Parathyroid adenoma (tissue), 2 donors: ENCODE results near the gene HOXA13.

Source experiments
- H2AFZ ChIP-seq: fragments of 300-600 bp; sonication (generic); one replicate; pipeline ENCODE4 v1.7.0; 2017; ENCODE audit warnings: antibody characterized with exemption, mild to moderate bottlenecking
- H3K27ac ChIP-seq: fragments of 300-600 bp; sonication (generic); one replicate; pipeline ENCODE4 v1.7.0; 2017
- H3K27me3 ChIP-seq: fragments of 300-600 bp; sonication (generic); one replicate; pipeline ENCODE4 v1.7.0; 2017; ENCODE audit warnings: low read length; ENCODE audit not compliant: control insufficient read depth, insufficient read depth
- H3K36me3 ChIP-seq: fragments of 300-600 bp; sonication (generic); one replicate; pipeline ENCODE4 v1.7.0; 2017; ENCODE audit warnings: low read length; ENCODE audit not compliant: control insufficient read depth, insufficient read depth
- H3K4me1 ChIP-seq: fragments of 300-600 bp; sonication (generic); one replicate; pipeline ENCODE4 v1.7.0; 2017; ENCODE audit warnings: control low read depth
- H3K4me2 ChIP-seq: fragments of 300-600 bp; sonication (generic); one replicate; pipeline ENCODE4 v1.7.0; 2017; ENCODE audit warnings: low read length
- H3K4me3 ChIP-seq: fragments of 300-600 bp; sonication (generic); one replicate; pipeline ENCODE4 v1.7.0; 2017; ENCODE audit warnings: low read depth, low read length
- H3K79me2 ChIP-seq: fragments of 300-600 bp; sonication (generic); one replicate; pipeline ENCODE4 v1.7.0; 2017; ENCODE audit warnings: control low read depth
- H3K9ac ChIP-seq: fragments of 300-600 bp; sonication (generic); one replicate; pipeline ENCODE4 v1.7.0; 2017; ENCODE audit warnings: mild to moderate bottlenecking
- H3K9me3 ChIP-seq: fragments of 300-600 bp; sonication (generic); one replicate; pipeline ENCODE4 v1.7.0; 2017; ENCODE audit warnings: low read length; ENCODE audit not compliant: control insufficient read depth
- TF ChIP-seq, protein P1 (sequence below): fragments of 300-600 bp; sonication (generic); IDR thresholded peaks from one replicate; pipeline ENCODE4 v1.7.0; 2017; ENCODE audit warnings: antibody characterized with exemption, mild to moderate bottlenecking
- donor health status: primary hyperparathyroidism.

The HOXA13 gene

DNA sequence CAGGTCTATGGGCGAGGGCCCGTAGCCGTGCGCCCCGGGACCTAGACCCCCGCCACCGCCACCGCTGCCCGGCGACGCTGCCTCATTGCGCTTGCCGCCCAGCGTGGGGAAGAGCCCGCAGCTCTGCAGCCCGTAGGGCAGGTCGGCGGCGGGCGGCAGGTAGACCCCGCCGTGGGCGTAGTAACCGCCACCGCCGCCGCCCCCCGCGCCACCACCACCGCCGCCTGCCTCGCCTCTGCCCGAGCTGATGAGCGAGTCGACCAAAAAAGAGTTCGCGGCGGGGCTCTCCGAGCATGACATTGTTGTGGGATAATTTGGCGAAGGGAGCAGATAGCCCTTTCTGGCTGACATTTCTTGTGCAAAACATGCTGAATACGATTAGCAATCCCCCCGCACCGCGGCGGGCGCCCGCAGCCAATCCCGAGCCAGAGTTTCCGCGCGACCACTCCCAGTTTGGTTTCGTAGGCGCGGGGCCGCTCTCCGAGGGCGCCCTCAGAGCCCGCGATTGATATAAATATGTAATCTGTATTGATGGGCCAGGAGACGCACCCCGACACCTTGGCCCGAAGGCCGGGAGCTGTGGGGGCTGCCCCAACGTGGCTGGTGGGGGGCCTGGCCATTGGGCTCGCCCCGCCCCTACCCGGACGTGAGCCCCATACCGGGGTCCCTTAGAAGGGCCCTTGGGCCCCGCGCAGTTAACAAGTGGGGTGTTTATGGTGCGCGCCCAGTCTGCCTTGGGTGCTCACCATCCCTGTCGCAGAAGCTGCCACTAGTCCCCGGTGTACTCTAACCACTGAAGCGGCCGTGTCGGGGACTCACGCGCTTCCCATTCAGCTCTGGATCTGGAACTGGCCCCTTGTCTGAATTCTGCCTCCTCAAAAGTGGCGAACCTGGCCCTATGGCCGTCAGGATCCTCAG lies 25.7 kb downstream of the HOXA13 start, which contains the start of gene HOXA10:
Gene HOXA10, minus strand, starts transcription at position 365 of the 918 bp plus-strand sequence. Its CDS starts 14 bp downstream, at position 351.
- no peaks in the 10 kb centered on the region for H3K36me3 ChIP-seq
- H3K9ac ChIP-seq: no peak within 1 kb of the TSS
- H3K4me3 ChIP-seq: no peak within 1 kb of the TSS
- H3K4me2 ChIP-seq: peak within 1 kb of the TSS; percentile 44
- H2AFZ ChIP-seq: no peak within 1 kb of the TSS
- no peaks in the 10 kb centered on the region for H3K4me1 ChIP-seq
- peaks cover 44% of the 10 kb centered on the region for H3K27me3 ChIP-seq
- H3K27ac ChIP-seq: no peak within 1 kb of the TSS
- H3K9me3 ChIP-seq: no peaks in the 10 kb centered on the region
- H3K79me2 ChIP-seq: no peaks in the 10 kb centered on the region
- TF ChIP-seq, protein P1, sequence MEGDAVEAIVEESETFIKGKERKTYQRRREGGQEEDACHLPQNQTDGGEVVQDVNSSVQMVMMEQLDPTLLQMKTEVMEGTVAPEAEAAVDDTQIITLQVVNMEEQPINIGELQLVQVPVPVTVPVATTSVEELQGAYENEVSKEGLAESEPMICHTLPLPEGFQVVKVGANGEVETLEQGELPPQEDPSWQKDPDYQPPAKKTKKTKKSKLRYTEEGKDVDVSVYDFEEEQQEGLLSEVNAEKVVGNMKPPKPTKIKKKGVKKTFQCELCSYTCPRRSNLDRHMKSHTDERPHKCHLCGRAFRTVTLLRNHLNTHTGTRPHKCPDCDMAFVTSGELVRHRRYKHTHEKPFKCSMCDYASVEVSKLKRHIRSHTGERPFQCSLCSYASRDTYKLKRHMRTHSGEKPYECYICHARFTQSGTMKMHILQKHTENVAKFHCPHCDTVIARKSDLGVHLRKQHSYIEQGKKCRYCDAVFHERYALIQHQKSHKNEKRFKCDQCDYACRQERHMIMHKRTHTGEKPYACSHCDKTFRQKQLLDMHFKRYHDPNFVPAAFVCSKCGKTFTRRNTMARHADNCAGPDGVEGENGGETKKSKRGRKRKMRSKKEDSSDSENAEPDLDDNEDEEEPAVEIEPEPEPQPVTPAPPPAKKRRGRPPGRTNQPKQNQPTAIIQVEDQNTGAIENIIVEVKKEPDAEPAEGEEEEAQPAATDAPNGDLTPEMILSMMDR: no peak

DNA sequence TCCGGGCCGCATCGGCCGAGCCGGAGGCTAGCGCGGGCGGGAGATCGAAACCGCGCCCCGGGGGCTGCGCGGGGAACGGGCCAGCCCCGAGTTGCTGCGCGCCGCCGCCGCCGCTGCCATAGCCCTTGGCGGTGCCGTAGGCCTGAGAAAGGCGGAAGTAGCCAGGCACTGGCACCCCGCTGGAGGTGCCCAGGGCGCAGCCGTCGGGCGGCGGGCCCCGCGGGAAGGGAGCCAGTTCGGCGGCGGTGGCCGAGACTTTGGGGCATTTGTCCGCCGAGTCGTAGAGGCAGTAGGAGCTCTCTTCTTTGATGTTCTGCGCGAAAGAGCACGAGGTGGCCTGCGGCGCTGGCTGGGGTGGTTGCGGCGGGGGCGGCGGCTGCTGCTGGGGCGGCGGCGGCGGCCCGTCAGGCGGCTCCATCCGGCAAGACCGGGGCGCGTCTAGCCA lies 26.4 kb downstream of the HOXA13 start:
- Histone ChIP-seq H3K9ac (no peak overlapping the region), H3K36me3 (no peaks in the 10 kb centered on the region), H3K27me3 (peaks cover 46% of the 10 kb centered on the region), H3K4me3 (no peak overlapping the region), H3K4me2 (peak overlapping the region; percentile 44), H3K27ac (no peak overlapping the region), H2AFZ (no peak overlapping the region), H3K9me3 (no peaks in the 10 kb centered on the region), H3K4me1 (no peaks in the 10 kb centered on the region), H3K79me2 (no peaks in the 10 kb centered on the region)
- TF ChIP-seq, protein P1: no peak

DNA sequence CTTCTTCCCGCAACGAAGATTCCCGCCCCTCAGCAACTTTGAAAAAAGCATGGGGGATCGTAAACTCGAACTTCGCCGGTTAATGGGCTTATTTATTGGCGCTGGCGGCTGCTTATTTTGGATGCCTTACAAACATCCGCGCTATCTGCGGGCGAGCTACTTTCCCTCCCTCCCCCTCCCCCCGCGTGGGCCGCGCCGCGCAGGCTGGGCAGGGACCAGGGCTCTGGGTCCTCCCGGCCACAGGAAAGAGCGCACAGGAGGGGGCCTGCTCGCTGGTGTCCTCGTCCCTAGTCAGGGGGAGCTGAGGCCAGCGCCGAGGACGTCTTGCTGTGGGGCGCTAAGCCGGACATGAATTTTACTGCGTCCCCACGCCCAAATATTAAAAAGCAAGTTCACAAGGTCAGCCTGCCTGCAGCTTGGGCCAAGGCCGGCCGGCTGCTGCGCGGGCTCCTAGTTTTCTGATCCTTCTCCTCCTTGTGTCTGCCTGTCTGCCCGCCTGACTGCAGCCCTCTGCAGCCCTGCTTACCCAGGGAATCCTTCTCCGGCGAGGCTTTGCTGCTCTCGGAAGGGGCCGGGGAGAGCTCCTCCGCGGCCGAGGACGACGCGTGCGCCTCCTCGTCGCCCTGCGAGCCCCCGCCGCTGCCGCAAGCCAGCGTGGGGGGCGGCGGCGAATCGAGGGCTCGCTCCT lies 26.9 kb downstream of the HOXA13 start:
- Histone ChIP-seq H3K4me2 (peak overlapping the region; percentile 44), H2AFZ (no peak overlapping the region), H3K27me3 (peaks cover 49% of the 10 kb centered on the region), H3K4me1 (no peaks in the 10 kb centered on the region), H3K9ac (no peak overlapping the region), H3K36me3 (no peaks in the 10 kb centered on the region), H3K9me3 (no peaks in the 10 kb centered on the region), H3K79me2 (no peaks in the 10 kb centered on the region), H3K4me3 (no peak overlapping the region), H3K27ac (no peak overlapping the region)
- TF ChIP-seq, protein P1: no peak

DNA sequence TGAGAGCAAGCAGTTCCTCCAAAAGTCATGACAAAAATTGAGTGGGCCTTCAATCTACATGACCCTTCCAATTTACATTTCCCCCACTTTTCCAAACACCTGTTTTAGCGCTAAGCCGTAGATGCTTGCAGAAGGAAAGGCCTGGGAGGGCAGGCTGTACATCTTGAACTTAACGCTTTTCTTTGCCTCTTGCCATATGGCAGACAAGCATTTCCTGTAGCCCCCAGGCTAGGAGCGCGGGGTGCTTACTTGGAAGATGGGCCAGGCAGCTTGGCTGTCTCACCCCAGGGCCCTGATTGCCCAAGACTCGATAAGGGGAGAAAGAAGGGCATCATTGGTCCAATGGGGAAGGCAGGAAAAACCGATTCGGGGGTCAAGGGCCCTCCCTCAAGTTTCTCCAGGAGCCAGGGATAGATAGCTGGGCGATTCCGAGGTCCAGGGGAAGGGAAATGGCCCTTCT lies 27.5 kb downstream of the HOXA13 start:
- Histone ChIP-seq H3K27ac (no peak overlapping the region), H3K4me3 (no peak overlapping the region), H3K36me3 (no peaks in the 10 kb centered on the region), H3K4me1 (no peaks in the 10 kb centered on the region), H3K79me2 (no peaks in the 10 kb centered on the region), H3K9me3 (no peaks in the 10 kb centered on the region), H3K4me2 (no peak overlapping the region), H2AFZ (no peak overlapping the region), H3K27me3 (peaks cover 47% of the 10 kb centered on the region), H3K9ac (no peak overlapping the region)
- TF ChIP-seq, protein P1: no peak
